DOHH2 (cell line): ENCODE results near the gene PDXK.

ENCODE experiments used
- CTCF ChIP-seq: fragments of 200-600 bp; sonication (generic); IDR thresholded peaks from one replicate; pipeline ENCODE4 v1.5.1; 2014; ENCODE audit warnings: antibody characterized with exemption, mild to moderate bottlenecking, low read depth, low read length; ENCODE audit not compliant: poor library complexity, severe bottlenecking
- EZH2phosphoT487 ChIP-seq: fragments of 200-600 bp; sonication (generic); IDR thresholded peaks from 2 replicates; pipeline ENCODE4 v1.6.1; 2017; ENCODE audit warnings: borderline replicate concordance, mild to moderate bottlenecking, antibody characterized with exemption, low read length, moderate library complexity, mixed read lengths

GRCh38 chr21:43767498-43767983 lies 48.6 kb downstream of the PDXK start:
- TF ChIP-seq CTCF (no peak), EZH2phosphoT487 (no peak)
